GM12872 (cell line): ENCODE data around the gene TSC1.

Source experiments
- TF ChIP-seq, protein P1 (sequence below): IDR thresholded peaks from 3 replicates; pipeline ENCODE4 v1.5.1; 2011; ENCODE audit warnings: low read depth, mild to moderate bottlenecking, low read length, moderate library complexity; ENCODE audit not compliant: insufficient read depth

Gene TSC1

DNA sequence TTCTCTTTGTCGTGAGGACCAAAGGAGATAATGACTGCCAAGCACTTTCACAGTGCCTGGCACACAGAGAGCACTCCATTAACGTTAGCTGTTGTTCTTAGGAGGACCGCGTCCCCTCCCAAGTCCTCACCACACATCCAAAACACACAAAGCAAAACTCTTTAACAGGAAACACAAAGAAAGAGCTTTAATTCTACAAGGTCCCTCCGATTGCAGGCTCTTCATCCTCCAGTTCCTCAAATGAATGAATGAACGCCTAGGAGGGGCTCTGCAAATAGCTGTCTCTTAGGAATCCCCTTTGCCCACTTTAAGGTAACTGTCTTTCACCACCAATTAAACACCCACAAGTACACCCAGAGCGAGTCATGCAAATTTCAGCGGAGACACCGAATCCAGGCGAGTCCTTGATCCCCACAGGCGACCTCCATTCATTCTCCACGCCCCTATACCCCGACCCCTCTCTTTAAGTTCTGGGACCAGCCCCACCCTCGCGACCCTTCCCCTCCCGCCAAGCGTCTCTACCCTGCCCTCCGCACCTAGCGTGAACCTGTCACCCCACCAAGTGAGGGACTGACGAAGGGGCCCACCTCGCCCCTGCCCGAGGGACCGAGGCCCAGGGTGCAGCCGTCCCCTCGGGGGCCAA lies 644 bp downstream of the TSC1 start:
- TF ChIP-seq, protein P1, sequence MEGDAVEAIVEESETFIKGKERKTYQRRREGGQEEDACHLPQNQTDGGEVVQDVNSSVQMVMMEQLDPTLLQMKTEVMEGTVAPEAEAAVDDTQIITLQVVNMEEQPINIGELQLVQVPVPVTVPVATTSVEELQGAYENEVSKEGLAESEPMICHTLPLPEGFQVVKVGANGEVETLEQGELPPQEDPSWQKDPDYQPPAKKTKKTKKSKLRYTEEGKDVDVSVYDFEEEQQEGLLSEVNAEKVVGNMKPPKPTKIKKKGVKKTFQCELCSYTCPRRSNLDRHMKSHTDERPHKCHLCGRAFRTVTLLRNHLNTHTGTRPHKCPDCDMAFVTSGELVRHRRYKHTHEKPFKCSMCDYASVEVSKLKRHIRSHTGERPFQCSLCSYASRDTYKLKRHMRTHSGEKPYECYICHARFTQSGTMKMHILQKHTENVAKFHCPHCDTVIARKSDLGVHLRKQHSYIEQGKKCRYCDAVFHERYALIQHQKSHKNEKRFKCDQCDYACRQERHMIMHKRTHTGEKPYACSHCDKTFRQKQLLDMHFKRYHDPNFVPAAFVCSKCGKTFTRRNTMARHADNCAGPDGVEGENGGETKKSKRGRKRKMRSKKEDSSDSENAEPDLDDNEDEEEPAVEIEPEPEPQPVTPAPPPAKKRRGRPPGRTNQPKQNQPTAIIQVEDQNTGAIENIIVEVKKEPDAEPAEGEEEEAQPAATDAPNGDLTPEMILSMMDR = no peak

DNA sequence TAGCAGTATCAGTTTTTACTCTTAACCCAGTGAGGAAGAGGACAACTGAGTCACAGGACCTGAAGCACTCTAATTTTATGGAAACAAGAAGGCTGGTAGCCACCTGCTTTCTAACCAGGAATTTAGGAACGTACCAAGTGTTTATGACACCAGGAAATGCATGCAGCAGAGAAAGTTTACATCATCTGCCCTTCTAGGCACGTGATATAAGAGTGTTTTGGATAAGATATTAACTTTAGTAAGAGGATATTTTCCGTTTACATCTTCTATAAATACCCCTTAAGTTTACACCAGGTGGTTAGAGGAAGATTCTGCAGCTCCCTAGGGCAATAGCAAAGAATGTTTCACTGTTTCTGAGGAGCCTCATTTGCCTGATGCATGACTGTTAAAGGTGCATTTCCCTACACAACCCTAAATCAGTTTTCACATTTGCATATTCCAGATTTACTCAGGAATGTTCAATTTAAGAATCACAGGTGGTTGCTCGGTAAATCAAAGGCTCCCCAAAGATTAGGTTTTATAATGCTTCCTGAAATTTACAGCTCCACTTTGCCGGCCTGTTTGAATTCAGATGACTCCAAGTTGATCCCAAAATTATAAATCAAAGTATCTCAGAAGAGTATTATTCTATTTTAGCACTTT lies 1.8 kb downstream of the TSC1 start:
- TF ChIP-seq, protein P1 = no peak

DNA sequence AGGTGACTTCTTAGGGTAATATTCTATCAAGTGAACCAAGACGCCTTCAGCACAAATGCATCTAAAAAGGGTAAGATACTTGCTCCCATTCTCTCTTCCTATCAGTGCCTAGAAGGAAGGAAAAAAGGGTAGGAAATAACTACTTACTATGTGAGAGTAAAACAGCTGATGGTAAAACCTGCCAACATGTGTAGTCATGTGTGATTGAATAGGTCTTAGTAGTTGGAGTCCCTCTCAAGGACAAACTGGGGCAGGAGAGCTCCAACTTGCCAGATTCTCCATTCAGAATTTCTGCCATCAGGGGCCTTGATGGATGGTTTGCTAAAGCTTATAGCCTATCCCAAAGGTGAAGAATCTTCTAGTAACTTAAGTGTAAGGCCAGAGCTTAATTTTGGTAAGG lies 5.2 kb downstream of the TSC1 start:
- TF ChIP-seq, protein P1 = no peak

DNA sequence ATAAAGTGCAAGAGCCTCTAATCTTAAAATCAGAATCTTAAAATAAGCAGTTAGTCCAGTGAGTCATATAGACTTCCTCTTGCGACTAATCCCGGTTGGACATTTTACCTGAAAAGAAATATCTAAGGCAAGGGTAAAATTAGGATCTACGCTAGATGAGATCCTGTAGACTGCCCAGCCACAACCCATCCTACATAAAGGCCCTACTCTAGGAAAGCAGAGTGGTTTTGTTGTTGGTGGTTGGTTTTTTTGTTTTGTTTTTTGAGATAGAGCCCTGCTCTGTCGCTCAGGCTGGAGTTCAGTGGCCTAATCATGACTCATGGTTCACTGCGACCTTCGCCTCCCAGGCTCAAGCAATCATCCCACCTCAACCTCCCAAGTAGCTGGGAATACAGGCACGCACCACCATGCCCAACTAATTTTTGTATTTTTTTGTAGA lies 6.9 kb downstream of the TSC1 start:
- TF ChIP-seq, protein P1 = no peak

DNA sequence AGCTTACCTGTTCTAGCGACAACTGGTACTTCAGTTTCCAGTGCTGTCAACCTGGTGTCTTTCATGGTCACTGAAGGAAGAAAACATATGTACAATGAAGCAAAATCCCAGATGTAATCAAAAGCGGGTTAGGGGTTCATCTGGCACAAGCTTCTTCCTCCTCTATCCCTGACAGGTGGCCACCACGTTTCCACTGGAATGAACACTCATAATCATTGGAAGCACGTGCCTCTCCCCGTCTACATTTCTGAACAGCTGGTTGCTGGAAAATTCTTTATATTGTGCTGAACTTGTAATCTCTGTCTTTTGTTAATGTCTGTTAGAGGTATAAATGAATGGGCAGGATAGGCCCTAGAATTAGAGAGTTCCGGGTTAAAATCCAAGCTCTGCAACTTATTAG lies 9.4 kb downstream of the TSC1 start:
- TF ChIP-seq, protein P1 = no peak

DNA sequence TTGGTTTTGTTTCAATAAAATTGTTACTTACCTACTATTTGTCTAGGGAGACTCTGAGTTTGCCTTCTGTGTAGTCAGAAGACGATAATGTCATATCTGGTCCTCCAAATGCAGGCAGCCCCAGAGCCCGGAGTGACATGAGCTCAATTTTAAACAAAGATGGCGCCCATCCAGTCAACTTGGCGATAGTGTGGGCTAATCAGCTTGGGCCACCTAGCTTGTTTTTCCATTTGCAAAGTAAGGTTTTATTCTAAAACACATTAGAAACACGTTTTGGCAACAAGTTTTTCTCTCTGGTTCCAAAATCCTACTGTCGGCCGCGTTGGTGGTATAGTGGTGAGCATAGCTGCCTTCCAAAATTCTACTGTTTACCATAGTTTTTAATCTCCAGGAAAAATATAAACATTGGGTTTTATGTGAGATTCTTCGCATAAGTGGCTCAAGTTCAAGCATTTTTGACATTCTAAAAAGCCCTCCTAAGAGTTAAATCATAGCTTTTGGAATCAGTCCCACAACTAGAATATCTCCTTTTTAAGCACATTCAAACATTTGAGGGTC lies 13.2 kb downstream of the TSC1 start:
- TF ChIP-seq, protein P1 = no peak

DNA sequence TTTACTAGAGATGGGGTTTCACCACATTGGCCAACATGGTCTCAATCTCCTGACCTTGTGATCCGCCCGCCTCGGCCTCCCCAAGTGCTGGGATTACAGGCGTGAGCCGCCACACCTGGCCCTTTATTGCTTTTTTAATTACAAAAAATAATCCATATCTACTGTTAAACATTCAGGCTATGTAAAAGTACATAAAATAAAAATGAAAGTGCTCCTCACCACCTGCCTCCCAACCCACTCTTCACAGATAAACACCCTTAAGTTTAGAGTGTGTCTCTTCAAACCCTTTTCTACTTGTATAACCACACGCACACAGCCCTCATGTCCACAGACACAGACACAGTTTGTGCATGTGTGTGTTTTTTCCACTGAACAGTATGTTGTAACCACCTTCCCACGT lies 16.7 kb downstream of the TSC1 start:
- TF ChIP-seq, protein P1 = no peak
